ENCODE data around the gene AGPAT4.

AGPAT4 gene

DNA sequence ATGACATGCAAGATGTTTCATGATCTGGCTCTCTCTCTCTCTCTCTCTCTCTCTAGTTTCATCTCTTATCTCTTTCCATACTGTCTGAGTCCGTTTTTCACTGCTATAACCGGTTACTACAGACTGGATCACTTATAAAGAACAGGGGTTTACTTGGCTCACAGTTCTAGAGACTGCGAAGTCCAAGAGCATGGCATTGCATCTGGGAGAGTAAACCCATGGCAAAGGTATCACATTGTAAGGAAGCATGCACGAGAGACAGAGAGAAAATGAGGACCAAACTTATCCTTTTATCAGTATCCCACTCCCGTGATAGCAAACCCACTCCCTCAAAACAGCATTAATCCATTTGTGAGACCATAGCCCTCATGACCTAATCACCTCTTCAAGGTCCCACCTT is 7.2 kb upstream of the AGPAT4 start:
- DNase-seq: no peak

DNA sequence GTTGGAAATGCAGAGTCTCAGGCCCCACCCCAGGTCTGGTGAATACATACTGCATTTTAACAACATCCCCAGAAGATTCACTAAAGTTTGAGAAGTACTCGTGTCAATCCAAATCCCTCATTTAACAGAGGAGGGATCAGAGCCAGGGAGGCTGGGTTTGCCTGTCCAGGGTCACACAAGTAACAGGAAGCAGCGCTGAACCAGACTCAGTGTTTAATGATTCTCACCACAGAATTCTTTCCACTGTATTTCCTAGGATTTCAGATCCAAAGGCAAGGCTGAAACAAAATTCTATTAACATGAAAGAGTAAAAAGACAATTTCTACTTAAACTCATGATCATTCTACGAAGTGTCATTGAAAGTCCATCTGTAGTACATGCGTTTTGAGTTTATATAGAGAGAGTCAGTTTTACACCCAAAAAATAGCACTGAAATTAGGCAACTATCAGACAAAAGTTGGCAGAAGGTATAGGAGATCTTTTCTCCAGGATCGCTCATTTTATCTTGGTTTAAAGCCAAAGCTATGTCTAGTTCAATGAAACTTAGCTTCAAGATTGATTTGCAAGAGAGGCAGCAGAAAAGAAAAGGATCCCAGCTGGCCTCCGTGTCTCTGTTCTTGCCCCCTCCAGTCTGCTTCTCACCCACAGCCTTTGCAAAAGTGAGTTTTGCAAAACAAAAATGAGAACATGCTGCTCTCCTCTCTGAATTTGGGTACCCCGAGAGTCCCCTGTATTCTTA is 6.0 kb upstream of the AGPAT4 start:
- no peak for DNase-seq

DNA sequence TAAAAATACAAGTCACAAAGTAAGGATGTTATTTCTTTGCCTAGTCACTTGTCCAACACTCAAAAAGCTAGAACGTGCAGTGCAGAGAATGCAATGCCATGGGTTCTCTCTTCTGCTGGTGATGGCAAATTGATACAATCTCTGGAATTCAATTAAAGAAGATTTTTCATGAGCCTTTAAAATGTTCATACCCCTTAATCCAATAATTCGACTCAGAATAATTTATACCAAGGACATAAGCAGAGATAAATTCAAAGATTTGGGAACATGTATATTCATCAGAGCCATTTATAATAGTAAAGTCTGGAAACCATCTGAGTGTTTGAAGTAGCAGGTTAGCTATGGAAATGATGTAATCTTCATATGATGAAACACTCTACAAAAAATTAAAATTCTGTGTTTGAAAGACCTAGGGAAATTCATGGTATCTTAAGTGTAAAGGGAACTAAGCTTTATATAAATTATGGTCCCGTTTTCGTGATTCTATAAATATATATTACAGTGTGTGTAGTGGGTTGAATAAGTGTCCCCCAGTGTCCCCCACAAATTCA is 2.8 kb upstream of the AGPAT4 start:
- DNase-seq: no peak

DNA sequence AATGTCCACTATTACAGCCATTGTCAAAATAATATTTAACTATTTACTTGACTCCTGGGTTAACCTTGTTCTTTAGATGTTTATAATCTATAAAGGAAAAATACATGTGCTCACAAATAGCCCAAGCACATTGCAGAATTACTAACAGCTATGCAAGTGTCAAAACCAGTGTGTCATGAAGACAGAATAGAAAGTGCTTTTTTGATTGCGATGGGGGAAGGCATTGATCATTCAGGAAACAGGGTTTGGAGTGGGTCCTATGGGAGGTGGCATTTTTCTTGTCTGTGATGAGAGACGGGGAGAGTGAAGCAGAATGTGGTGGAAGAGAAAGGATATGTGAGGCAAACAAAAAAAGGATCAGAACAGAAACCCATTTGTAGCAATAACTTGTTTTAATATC is 1.0 kb upstream of the AGPAT4 start:
- DNase-seq: no peak

DNA sequence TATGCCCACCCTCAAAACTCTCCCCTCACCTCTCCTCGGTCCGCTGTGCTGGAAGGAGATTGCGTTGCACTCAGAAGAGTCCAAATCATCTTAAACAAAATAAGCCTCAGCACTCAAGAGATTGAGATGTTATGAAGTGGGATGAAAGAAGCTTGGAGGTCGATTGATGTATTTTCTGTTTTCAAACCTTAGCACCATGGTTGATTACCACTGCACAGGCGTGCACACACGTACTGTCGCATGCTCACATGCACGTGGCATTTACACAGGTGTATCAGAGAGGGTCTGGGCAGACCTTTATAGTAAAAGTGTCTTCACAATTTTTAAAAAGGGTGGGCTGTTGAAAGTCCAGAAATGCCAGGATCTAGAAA is 612 bp upstream of the AGPAT4 start:
- DNase-seq: peak; percentile 71

DNA sequence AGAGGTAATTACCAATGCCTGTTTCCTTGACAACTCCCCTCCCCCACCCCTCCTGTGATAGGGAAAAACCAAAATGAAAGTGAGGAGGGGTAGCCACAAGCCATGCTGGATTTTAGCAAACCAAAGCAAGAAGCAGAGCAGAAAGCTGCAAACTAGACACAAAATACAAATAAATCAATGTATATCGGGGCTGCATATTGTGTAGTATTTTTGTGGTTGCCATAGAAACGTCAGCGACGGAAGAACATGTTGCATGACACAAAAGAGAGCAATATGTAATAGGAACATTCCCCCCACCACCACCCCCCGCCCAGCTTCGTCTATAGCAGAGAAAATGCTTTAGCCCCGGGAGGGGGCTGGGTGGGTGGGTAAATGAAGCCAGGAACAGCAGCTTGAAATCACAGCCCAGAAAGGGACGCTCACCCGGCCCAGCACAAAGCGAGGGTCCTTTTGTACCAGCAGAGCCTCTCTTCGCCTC is 548 bp downstream of the AGPAT4 start:
- peak; percentile 95 for DNase-seq

DNA sequence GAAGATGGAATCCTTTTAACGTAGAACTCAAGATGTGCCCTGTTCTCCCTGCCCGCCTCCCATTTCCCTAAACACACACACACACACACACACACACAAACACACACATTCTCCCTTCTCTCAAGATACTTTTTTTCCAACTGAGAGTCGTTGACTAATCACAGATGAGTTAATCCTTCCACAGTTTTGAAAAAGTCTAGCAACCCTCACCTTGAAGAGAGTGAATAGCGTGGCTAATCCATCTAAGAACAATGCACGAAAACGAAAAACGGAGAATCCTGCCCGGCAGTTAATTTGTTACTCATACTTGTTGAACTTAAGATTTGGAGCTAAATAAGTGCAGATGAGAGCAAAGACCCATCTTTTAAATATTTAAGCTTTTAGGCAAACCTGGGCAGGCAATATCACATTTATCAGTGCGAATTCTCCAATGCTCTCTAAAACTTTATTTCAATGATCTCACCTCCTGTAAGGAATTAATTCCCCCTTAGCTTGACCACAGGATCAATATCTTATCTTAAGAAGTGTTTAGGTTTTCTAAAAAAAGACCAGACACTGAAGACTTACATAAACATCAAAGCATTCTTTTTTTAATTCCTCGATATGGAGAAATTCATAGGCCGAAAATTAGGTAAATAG is 1.1 kb downstream of the AGPAT4 start:
- peak; percentile 56 for DNase-seq

DNA sequence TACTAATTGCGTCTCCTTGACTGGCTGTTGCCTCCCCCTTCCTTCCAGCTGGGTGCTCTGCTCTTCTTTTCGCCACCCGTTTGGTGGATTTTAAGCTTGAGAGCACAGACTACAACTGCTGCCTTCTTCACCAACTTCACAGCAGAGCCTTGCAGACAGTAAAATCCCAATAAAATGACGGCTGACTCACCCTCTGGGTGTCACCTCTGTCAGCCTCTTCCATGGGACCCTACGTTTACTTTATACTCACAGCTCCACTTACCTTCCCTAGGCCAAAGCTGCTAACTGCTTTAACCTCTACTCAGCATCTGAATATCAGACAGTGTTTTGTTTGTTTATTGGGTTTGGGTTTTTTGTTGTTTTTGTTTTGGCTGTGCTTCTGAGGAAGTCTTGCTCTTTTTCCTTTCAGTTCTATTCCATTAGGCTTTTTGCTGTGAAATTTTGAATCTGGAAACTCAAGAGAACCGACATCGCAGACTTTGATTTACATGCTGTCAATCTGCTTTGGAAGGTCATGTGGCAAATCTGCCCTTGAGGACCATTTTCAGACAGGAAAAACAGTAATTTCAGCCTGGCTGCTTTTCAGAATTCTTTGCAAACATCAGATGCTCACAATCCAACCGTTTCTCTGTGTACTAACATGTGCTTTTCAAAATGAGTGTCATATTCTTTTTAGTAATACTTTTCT is 2.4 kb downstream of the AGPAT4 start:
- no peak for DNase-seq

DNA sequence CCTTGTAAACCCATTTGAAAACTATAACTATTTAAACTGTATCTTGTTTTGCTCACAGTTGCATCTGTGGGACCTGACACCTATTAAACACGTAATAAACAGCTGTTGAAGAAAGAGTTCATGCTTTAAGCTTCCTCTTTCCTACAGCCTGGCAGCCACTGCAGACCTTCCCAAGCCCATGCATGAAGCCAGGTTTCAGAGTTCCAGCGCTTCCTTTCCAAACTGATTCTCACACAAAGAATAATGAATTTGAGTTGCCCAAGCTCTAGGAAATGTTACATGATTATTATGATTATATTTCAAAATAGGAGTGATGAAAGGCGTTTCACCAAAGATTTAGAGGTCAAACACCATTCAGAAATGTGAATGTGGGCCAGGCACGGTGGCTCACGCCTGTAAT is 3.7 kb downstream of the AGPAT4 start:
- no peak for DNase-seq

DNA sequence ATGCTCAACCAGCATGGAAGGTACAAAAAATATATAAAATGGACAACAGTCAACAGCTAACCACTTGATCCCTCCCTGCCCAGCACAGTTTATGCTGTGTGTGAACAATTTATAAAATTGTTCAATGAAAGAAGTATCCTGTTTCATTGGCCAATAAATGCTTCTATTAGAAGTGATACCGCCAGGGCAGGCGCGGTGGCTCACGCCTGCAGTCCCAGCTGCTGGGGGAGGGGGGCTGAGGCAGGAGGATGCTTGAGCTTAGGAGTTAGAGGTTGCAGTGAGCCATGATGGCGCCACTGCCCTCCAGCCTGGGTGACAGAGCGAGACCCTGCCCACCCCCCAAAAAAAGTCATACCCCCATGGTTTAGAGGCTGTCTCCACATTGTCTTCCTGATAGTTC is 4.6 kb downstream of the AGPAT4 start:
- no peak for DNase-seq

DNA sequence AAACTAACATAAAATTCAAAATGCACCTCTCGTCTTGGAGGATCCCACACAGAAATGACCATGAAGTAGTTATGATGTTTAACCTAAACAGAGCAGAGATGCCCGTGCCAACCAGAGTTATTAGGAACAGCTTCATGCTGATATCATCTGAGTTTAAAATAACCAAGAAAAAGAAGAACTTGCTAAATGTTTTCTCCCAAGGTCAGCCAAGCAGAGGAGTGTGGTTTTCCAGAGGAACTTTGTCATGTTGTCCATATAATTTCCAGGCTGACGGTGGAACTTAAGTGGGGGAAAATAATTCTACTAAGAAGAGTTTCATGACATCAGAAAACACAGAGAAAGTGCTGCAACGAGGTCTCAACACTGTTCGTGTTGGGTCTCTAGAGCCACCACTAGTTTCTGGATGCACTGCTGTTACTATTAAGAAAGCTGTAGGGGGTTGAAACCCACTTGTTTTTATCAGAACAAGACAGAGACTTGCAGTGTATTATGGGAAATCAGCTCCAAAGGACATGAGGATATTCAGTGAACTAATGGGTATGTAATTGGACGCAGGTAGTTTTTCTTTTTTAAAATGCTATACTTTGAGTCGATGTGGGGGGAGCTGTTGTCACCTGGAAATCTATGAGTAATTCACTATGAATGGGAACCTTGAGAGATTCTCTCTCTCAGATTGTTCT is 5.2 kb downstream of the AGPAT4 start:
- DNase-seq: no peak

DNA sequence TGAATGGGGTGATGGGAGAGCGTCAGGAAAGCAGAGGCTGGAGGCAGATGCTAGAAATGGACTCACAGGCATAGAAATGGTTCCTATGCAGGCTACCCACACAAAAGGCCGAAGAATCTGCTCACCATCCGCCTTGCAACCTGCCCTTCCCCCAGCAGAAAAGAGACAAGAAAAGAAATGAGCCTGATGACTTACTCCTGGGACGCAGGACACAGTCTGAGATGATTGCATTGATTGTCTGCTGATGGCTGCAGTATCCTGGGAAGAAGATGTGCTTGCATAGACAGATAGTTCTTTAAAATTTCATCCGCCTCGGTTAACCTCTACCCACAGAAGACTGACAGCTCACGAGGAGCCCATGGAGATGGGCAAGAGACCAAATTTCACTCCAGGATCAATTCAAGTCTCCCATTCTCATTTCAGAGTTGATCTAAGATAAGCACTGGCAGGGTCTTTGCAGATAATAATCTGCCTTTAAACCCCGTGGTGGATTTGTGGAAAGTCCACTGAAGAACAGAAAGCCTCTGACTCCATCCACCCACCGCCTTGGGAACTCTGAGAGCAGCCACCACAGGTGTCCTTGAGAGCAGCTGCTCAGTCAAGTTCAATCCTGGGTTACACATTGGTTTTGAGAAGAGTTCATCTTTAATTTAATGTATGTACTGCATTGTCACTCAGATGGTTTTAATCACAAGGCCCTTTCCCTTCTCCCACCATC is 7.2 kb downstream of the AGPAT4 start:
- DNase-seq: no peak

DNA sequence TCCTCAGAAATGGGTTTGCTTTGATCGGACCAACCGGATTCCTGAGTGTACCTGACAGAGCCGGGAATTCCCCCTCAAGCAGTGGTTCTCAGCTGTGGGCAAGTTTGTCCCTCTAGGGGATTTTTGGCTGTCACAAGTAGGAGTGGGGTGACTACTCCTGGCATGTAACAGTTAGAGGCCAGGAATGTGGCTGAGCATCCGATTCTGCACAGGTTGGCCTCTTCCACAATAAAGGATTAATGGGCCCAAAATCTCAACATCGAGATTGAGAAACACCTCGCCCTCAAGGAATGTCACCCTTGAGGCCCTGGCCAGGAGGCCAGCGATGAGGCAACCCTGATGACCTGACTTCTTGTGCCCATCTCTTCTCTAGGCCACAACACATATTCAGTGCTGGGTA is 7.9 kb downstream of the AGPAT4 start:
- no peak for DNase-seq

DNA sequence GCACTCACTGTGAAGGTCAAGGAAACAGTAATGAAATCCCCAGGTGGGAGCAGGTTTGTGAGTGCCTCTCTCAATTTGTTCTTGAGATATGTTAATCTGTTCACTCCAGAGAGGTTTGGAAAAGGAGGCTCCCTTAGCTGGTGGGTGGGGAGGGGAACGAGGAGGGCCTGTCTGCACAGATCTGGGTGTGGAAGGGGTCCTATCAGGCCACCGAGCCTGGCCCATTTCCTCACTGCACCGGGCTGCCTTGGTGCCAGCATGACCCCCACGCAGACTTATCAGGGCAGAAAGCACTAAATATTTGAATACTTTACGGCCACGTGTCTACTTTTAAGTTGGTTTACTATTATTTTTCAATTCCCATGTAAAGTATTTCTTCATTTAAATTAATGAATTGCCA is 8.3 kb downstream of the AGPAT4 start:
- DNase-seq: no peak

DNA sequence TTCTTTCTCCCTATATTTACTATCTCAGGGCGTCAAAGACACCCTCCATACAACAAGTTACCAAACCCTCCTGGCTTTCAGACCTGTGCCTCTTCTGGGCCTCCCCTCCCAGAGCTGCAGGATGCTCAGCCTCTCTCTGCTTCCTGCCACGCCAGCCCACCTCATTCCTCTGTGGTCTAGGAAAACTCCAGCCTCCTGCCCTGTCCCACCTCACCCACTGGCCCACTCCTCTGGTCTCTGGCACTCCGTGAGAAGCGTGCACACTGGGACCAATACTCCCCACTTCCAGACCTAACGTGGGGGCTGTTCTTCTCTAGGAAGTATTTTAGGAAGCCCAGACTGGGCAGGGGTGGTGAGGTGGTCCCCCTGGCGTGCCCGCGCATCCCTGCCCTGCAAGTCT is 9.7 kb downstream of the AGPAT4 start:
- DNase-seq: no peak

DNA sequence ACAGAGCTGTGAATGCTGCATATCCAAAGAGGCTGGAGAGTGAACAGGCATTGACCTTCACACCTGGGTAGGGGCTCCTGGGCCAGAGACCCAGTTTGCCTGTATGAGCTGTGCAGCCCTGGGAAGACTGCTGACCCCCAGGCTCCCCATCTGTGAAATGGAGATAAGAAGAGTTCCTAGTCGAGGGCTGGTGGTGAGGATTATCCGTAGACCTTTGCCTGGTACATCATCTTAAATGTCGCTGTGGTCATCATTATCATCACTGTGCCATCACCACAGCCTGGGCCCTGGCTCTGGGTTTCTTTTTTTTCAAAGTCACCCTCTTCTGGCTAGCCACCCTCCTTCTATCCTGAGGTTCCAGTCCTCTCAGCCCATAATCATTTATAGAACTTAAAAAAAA is 12.0 kb downstream of the AGPAT4 start:
- no peak for DNase-seq

DNA sequence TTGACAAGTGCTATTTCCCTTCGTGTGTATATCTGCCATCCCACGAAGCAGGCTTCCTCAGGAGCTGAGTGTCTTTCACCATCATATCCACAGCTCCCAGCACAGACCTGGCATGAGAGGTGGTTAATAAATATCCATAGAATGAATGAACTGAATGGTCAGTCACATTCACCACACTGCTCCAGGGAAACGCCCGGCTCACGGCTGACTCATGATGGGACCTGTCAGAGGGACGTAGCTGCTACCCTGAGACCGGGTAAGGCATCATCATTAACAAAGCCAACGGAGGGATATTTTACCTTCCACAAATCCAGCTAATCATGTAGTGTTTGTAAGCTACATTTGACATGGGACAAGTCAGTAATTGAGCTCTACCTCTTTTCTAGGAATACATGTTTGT is 12.5 kb downstream of the AGPAT4 start:
- no peak for DNase-seq

DNA sequence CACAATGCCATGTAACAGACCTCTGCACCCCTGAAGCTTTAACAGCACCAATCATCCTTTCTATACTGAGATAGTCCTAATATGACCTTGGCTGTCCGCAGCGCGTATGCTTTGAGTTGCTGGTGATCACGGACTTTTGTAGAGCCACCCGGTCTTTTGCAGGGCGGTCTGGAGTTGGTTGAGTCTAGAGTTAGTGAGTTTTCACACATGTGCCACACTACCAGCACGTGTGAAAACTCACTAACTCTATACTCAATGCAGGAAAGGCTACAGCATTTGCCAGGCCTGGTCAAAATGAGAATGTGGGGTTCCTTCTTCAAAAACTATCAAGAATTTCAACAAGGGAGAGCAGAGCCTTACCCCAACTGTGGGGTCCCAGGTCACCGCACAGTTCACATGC is 14.6 kb downstream of the AGPAT4 start:
- DNase-seq: no peak

DNA sequence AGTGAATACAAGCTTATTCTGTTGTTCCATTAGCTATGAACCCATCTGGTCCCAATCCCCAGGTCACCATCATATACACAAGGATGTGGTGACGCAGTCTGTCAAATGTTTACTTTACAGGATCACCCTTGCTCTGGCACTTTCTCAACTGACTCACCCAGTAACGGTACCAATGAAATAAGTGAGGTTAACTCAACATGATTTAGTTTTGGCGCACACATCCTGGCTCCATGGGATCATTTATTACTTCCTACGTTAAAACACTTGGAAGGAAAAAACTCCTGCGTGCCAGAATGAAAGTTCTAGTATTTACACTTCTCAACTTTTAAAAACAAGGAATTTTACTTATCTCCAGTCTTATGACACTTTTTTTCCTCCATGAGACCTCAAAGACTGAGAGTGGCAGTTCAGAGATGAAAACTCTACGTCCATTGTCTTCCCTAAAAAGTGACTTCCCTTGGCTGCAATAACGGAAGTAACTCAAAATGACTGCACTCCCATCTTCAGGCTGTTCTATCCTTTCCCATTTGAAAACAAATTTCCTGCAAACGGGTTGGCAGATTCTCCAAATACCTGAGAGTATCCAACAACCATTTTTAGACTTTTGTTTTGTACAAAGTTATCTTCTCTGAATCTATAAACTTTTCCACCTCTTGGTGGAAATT is 15.9 kb downstream of the AGPAT4 start:
- DNase-seq: no peak

DNA sequence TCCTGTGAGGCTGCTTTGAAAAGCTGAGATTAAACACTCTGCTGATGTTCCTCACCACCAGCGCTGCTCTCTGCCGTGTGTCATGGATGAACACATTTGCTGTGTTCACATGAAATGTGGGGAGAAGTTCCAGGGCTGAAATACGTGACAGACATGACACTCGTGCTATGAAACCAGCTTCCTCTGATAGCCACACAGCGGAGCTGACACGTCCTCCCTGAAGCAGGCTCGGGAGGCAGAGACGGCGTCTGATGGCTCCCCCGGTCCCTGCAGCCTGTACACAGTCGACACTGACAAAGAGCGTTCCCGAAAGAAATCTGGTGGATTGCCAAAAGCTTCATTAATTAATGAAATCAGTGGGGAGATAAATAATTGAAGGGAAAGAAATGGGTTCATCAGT is 17.5 kb downstream of the AGPAT4 start:
- no peak for DNase-seq

DNA sequence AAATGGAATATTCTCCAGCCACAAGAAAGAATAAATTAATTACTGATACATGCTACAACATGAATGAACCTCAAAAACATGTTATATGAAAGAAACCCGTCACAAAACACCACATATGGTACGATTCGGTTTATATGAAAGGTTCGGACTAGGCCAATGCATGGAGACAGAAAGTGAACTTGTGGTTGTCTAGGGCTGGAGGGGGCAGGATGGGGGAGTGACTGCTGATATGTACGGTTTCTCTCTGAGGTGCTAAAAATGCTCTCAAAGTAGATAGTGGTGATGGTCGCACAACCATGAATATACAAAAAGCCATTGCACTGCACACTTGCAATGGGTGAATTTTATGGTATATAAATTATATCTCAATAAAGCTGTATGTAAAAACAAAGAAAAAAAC is 18.3 kb downstream of the AGPAT4 start:
- DNase-seq: no peak

Data from NCI-H146 (cell line).